Right lobe of liver (tissue), 4 donors: ENCODE data around the gene DDR2.

Source experiments
- CTCF ChIP-seq, 4 donors: fragments of 200-600 bp in 3 of 4; fragments of 450-650 bp in 1 of 4; IDR thresholded peaks; one replicate each; pipeline versions ENCODE4 v1.5.1 to v1.8.0; 2016 to 2022; ENCODE audit warnings: antibody characterized with exemption in 4 of 4, mild to moderate bottlenecking in 2 of 4
- POLR2A ChIP-seq: fragments of 450-650 bp; IDR thresholded peaks from one replicate; pipeline ENCODE4 v1.6.1; 2017; ENCODE audit warnings: antibody characterized with exemption, mild to moderate bottlenecking
- donor health status: DM: no; HTN: no; CAD: no.
- donor health status: DM: no; HTN: no; CAD: no.
- donor health status: DM: no; HTN: yes; CAD: no.

- TF ChIP-seq POLR2A, result no peak
- TF ChIP-seq CTCF (IDR thresholded peaks at IDR 0.05), result no peak
These were observed 3.2 kb downstream of the DDR2 start for GRCh38 chr1:162635418-162635817.
